Ovary (tissue), 3 donors: ENCODE measurements around the gene ICE1.

Experiments
- CTCF ChIP-seq, 3 donors: fragments of 450-650 bp in 2 of 3; fragments of 200-600 bp in 1 of 3; IDR thresholded peaks; one replicate each; pipeline versions ENCODE4 v1.5.1 to v1.8.0; 2016 to 2022; ENCODE audit warnings: antibody characterized with exemption in 3 of 3, mild to moderate bottlenecking in 1 of 3
- EP300 ChIP-seq: sonication (generic); formaldehyde crosslinking; IDR thresholded peaks from one replicate; pipeline ENCODE4 v1.6.1; 2017; ENCODE audit warnings: antibody characterized with exemption
- donor health status: DM: no; HTN: no; CAD: no.

- TF ChIP-seq CTCF (IDR thresholded peaks at IDR 0.05) (no peak), EP300 (no peak)
Measured at GRCh38 chr5:5481633-5482032, 59.2 kb downstream of the ICE1 start.
